WERI-Rb-1 (cell line): ENCODE results near the gene SPINK6.

Source experiments
- DNase-seq: peaks from one replicate; pipeline ENCODE4 v3.0.0-alpha.2; 2020
- H3K27ac ChIP-seq: fragments of 250-450 bp; sonication (Bioruptor Pico); 2 replicates; pipeline ENCODE4 v1.5.1; 2020; ENCODE audit warnings: mild to moderate bottlenecking, moderate library complexity
- H3K27me3 ChIP-seq: fragments of 250-450 bp; sonication (Bioruptor Pico); 2 replicates; pipeline ENCODE4 v1.5.1; 2021; ENCODE audit warnings: mild to moderate bottlenecking, low read depth, moderate library complexity; ENCODE audit not compliant: insufficient read depth, severe bottlenecking
- H3K36me3 ChIP-seq: fragments of 250-450 bp; sonication (Bioruptor Pico); 2 replicates; pipeline ENCODE4 v1.5.1; 2020; ENCODE audit warnings: mild to moderate bottlenecking, moderate library complexity
- H3K4me3 ChIP-seq: 2 replicates; pipeline ENCODE4 v1.5.1; 2011; ENCODE audit warnings: low read depth, mild to moderate bottlenecking, control low read depth, low read length
- H3K9me3 ChIP-seq: fragments of 250-450 bp; sonication (Bioruptor Pico); 2 replicates; pipeline ENCODE4 v1.5.1; 2021; ENCODE audit warnings: mild to moderate bottlenecking, moderate library complexity; ENCODE audit not compliant: severe bottlenecking
- TF ChIP-seq, protein P1 (sequence below): IDR thresholded peaks from 2 replicates; pipeline ENCODE4 v1.5.1; 2011; ENCODE audit warnings: low read depth, mild to moderate bottlenecking, control low read depth, inconsistent platforms, low read length

SPINK6 gene

DNA sequence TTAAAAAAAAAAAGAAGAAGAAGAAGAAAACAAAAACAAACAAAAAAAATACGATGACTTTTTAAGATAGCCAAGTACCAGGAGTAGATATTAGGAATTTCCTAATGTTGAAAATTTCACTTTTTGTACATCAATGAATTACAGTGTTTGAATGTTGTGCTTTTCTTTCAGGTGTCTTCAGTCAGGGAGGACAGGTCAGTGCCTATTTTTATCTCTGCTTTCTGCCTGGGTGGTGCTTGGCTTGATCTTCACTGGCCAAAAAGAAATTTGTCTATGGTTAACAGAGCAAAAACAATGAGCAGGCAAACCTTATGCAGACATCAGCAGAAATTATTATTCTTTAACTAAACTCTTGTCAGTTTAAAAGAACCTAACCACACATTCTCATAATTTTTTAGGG lies 3.0 kb downstream of the SPINK6 start:
- Histone ChIP-seq H3K27ac (no peak overlapping the region), H3K4me3 (no peak overlapping the region), H3K27me3 (no peaks in the 10 kb centered on the region), H3K9me3 (no peaks in the 10 kb centered on the region), H3K36me3 (no peaks in the 10 kb centered on the region)
- no peak for DNase-seq
- TF ChIP-seq, protein P1, sequence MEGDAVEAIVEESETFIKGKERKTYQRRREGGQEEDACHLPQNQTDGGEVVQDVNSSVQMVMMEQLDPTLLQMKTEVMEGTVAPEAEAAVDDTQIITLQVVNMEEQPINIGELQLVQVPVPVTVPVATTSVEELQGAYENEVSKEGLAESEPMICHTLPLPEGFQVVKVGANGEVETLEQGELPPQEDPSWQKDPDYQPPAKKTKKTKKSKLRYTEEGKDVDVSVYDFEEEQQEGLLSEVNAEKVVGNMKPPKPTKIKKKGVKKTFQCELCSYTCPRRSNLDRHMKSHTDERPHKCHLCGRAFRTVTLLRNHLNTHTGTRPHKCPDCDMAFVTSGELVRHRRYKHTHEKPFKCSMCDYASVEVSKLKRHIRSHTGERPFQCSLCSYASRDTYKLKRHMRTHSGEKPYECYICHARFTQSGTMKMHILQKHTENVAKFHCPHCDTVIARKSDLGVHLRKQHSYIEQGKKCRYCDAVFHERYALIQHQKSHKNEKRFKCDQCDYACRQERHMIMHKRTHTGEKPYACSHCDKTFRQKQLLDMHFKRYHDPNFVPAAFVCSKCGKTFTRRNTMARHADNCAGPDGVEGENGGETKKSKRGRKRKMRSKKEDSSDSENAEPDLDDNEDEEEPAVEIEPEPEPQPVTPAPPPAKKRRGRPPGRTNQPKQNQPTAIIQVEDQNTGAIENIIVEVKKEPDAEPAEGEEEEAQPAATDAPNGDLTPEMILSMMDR: no peak

GRCh38 chr5:148206620-148207019 lies 3.8 kb downstream of the SPINK6 start:
- Histone ChIP-seq H3K27ac (no peak overlapping the region), H3K27me3 (no peaks in the 10 kb centered on the region), H3K4me3 (no peak overlapping the region), H3K9me3 (no peaks in the 10 kb centered on the region), H3K36me3 (no peaks in the 10 kb centered on the region)
- DNase-seq: no peak
- TF ChIP-seq, protein P1: no peak

DNA sequence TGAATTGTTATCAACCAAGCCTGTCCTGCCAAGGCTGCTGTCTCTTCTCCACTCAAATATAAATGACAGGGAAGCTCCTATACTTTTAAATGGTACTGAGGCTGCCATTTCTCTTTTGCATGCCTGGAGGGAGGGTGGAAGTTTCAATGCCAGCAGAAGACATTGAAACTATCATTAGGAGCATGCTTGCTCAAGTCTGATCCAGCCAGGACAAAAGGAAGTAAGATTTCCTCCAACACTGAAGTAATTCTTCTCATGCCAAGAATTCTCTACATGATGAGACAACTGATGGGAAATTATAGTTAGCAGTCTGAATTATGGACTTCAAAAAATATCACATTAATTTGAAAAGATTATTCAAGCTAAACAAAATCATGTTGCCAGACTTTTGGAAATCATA lies 5.4 kb downstream of the SPINK6 start:
- no peaks in the 10 kb centered on the region for H3K9me3 ChIP-seq
- no peak overlapping the region for H3K27ac ChIP-seq
- TF ChIP-seq, protein P1: no peak
- no peak for DNase-seq
- no peaks in the 10 kb centered on the region for H3K36me3 ChIP-seq
- no peak overlapping the region for H3K4me3 ChIP-seq
- H3K27me3 ChIP-seq: no peaks in the 10 kb centered on the region

- TF ChIP-seq, protein P1: no peak
- DNase-seq: no peak
- no peak overlapping the region for H3K4me3 ChIP-seq
- no peak overlapping the region for H3K27ac ChIP-seq
- H3K36me3 ChIP-seq: no peaks in the 10 kb centered on the region
- no peaks in the 10 kb centered on the region for H3K9me3 ChIP-seq
- H3K27me3 ChIP-seq: no peaks in the 10 kb centered on the region
These were observed 6.4 kb downstream of the SPINK6 start for GRCh38 chr5:148209151-148209770.

DNA sequence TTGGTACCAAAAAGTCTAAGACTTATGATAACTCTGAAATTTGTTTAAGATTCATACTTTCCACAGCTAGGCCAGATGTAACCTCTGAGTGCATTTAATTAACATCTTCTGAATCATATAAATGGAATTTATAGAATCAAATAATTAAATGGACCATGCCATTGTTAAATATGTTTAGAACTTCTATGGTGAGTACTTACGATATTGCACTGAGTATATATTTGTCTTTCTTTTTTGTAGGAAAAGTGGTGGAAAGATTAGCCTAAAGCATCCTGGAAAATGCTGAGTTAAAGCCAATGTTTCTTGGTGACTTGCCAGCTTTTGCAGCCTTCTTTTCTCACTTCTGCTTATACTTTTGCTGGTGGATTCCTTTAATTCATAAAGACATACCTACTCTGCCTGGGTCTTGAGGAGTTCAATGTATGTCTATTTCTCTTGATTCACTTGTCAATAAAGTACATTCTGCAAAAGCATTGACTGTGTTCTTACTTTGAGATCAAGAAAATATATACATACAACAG lies 11.9 kb downstream of the SPINK6 start:
- TF ChIP-seq, protein P1: no peak
- no peak overlapping the region for H3K27ac ChIP-seq
- no peaks in the 10 kb centered on the region for H3K9me3 ChIP-seq
- H3K36me3 ChIP-seq: no peaks in the 10 kb centered on the region
- DNase-seq: no peak
- no peak overlapping the region for H3K4me3 ChIP-seq
- H3K27me3 ChIP-seq: no peaks in the 10 kb centered on the region

DNA sequence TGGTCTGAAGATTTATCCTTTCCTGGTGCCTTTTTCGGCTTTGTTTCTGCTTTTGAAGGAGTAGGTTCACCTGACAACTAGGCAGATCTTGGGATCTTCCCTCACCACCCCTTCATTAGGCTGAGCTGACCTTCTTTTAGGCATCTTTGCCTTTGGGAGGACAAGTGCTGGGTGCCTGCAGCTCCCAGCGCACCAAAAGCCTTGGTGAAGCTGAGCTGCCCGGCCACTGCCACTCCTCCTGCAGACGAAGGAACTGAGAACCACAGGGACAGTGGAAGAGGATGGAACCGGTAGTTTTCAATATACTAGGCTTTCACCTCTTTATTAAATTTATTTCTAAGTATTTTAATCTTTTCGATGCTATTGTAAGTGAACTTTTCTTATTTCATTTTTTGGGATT lies 18.7 kb downstream of the SPINK6 start:
- DNase-seq: no peak
- no peak overlapping the region for H3K27ac ChIP-seq
- no peaks in the 10 kb centered on the region for H3K27me3 ChIP-seq
- H3K36me3 ChIP-seq: no peaks in the 10 kb centered on the region
- TF ChIP-seq, protein P1: no peak
- no peak overlapping the region for H3K4me3 ChIP-seq
- H3K9me3 ChIP-seq: no peaks in the 10 kb centered on the region
